BLaER1 treated with 17β-estradiol and CSF1 and Interleukin-3, amounts not matched to agents 10 nM and 100 nM (cell line): ENCODE data around the gene FAH.

Experiments used
- H3K27ac ChIP-seq, 11 experiments: shearing (Covaris generic); formaldehyde crosslinking; 2 replicates each; pipeline ENCODE4 v1.8.1; 2022
- H3K27me3 ChIP-seq, 11 experiments: shearing (Covaris generic); formaldehyde crosslinking; 2 replicates each; pipeline ENCODE4 v1.8.1; 2022
- H3K36me3 ChIP-seq, 11 experiments: shearing (Covaris generic); formaldehyde crosslinking; 2 replicates each; pipeline ENCODE4 v1.8.1; 2022
- H3K4me1 ChIP-seq, 10 experiments: shearing (Covaris generic); formaldehyde crosslinking; 2 replicates each; pipeline ENCODE4 v1.8.1; 2022
- H3K4me2 ChIP-seq, 11 experiments: shearing (Covaris generic); formaldehyde crosslinking; 2 replicates each; pipeline ENCODE4 v1.8.1; 2022
- H3K4me3 ChIP-seq, 10 experiments: shearing (Covaris generic); formaldehyde crosslinking; 2 replicates each; pipeline ENCODE4 v1.8.1; 2022
- H3K9ac ChIP-seq, 11 experiments: shearing (Covaris generic); formaldehyde crosslinking; 2 replicates each; pipeline ENCODE4 v1.8.1; 2022
- H3K9me3 ChIP-seq, 11 experiments: shearing (Covaris generic); formaldehyde crosslinking; replicated peaks in 1 of 11; 2 replicates each; pipeline ENCODE4 v1.8.1; 2022
- H4K20me1 ChIP-seq, 11 experiments: shearing (Covaris generic); formaldehyde crosslinking; 2 replicates each; pipeline ENCODE4 v1.8.1; 2022
- Cebpa-rat ChIP-seq, 11 experiments: shearing (Covaris generic); IDR thresholded peaks; 2 replicates each; pipeline ENCODE4 v1.8.1; 2022

FAH gene

DNA sequence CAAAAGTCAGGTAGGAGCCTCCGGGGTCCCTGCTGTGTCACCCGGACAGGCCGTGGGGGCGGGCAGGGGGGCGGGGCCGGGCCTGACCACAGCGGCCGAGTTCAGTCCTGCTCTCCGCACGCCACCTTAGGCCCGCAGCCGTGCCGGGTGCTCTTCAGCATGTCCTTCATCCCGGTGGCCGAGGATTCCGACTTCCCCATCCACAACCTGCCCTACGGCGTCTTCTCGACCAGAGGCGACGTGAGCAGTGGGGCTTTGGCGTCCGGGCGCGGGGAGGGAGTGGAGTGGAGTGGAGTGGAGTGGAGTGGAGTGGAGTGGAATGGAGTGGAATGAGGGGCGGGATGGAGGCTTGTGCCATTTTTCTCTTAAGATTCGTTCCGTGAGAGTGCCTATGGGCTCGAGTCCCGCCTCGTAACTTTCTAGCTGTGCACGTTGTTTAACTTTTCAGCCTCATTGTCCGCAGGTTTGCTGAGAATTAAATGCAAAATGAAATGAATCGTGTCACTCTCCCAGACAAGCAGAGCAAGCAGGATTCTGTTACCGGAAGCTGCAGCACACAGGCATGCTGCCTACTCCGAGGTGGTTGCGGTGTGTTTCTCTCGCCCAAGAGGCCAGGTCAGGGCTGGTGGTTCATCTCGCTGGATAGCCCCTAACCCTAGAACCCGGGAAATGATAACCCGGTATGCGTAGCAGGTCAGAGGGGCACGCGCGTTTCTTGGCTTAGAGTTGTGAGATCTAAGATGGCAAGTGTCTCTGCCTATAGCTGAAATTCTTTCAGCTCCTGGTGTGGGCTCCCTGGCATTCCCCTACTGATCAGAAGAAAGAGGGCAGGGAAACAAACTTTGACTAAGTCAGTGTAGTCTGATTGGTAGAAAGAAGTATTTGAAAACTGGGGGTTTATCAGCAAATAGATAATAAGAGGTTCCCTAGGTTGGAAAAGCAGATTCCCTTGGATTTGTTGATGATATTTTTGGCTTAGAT is at the start of gene FAH:
FAH (plus strand) TSS at position 104 of the 981 bp plus-strand sequence; CDS start at position 160, 56 bp downstream.
- TF ChIP-seq Cebpa-rat (IDR thresholded peaks at IDR 0.05): no peak
- Histone ChIP-seq H4K20me1 (no peaks in the 10 kb centered on the region; a peak in 1 of 22 replicates), H3K4me2 (peak within 1 kb of the TSS; percentile 81 to 98 (median 92)), H3K4me1 (peaks cover 28 to 60% (median 42%) of the 10 kb centered on the region in 10 experiments), H3K9me3 (no peaks in the 10 kb centered on the region), H3K27ac (peak within 1 kb of the TSS in 10 of 11 experiments; percentile 45 to 82 (median 74); a peak in 20 of 22 replicates), H3K9ac (peak within 1 kb of the TSS; percentile 66 to 85 (median 80)), H3K27me3 (no peaks in the 10 kb centered on the region), H3K36me3 (no peaks in the 10 kb centered on the region; a peak in 1 of 22 replicates), H3K4me3 (peak within 1 kb of the TSS; percentile 58 to 82 (median 74))

DNA sequence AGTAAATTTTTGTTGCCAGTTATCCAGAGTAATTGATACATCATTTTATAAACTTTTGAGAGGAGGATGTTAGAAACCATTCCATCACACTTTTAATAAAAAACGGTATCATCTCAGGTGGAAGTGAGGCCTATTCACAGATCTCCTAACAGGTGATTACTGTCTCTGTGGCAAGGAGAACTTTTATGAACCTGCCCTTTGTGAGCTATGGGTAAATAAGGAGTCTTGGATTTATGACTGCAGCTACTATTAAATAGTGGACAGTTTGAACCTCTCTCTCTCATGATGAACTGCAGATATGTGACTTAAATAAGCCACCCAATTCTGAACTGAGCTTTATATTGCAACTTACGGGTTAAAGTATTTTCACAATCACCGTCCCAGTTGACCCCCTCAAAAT is 47.6 kb upstream of the FAH start:
- Histone ChIP-seq H3K4me3 (no peak overlapping the region), H3K9ac (peak overlapping the region in 1 of 11 experiments; percentile 10; a peak in 1 of 22 replicates), H3K4me1 (peaks cover 9 to 20% (median 13%) of the 10 kb centered on the region in 10 experiments; a peak in 18 of 20 replicates), H3K9me3 (no peaks in the 10 kb centered on the region), H3K36me3 (peaks cover 14 to 47% (median 30%) of the 10 kb centered on the region in 11 experiments; a peak in 21 of 22 replicates), H3K27me3 (no peaks in the 10 kb centered on the region), H3K27ac (no peak overlapping the region), H4K20me1 (peaks cover 13 to 98% (median 54%) of the 10 kb centered on the region in 11 experiments; a peak in 18 of 22 replicates), H3K4me2 (peak overlapping the region in 9 of 11 experiments; percentile 1 to 36 (median 21); a peak in 11 of 22 replicates)
- TF ChIP-seq Cebpa-rat (IDR thresholded peaks at IDR 0.05): no peak

DNA sequence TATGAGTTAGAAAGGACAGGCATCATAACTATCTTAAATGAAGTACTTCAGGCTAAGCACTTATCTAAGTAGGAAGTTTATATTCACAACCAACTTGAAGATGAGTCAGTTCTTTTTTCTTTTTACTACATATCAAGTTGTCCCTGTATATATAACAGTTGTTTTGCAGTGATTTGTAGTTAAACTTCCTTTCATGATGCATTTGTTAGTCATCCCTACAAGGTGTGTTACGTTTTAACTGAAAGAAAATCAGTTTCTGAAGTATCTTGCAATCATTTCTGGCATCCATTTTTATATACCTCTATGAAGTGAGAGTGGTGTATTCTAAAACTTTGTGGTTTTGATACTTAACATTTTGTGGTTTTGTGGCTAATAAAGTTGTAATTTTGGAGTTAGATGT is 47.2 kb upstream of the FAH start:
- no peak for TF ChIP-seq Cebpa-rat (IDR thresholded peaks at IDR 0.05)
- Histone ChIP-seq H3K27me3 (no peaks in the 10 kb centered on the region), H4K20me1 (peaks cover 13 to 98% (median 54%) of the 10 kb centered on the region in 11 experiments; a peak in 18 of 22 replicates), H3K9ac (no peak overlapping the region), H3K4me1 (peaks cover 9 to 20% (median 13%) of the 10 kb centered on the region in 10 experiments; a peak in 18 of 20 replicates), H3K4me2 (peak overlapping the region in 8 of 11 experiments; percentile 1 to 36 (median 19); a peak in 8 of 22 replicates), H3K9me3 (no peaks in the 10 kb centered on the region), H3K36me3 (peaks cover 14 to 43% (median 29%) of the 10 kb centered on the region in 11 experiments; a peak in 21 of 22 replicates), H3K4me3 (no peak overlapping the region), H3K27ac (no peak overlapping the region)

DNA sequence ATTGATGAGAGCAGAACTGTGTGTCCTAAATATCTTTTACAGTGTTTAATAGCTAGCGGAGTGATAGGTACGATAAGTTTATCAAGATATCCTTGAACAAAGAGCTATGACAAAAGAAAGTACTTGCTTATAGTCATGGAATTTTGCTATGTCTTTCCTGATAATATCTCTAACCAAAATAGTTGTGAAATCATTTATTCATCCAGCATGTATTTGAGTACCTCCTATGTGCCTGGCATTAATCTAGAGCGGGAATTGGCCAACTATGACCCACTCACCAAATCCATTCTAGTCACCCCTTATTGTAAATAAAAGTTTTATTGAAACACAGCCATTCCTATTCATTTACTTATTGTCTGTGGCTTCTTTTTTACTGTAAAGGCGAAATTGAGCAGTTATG is 46.7 kb upstream of the FAH start:
- Histone ChIP-seq H3K4me2 (peak overlapping the region in 3 of 11 experiments; percentile 6 to 29 (median 21); a peak in 3 of 22 replicates), H3K4me3 (no peak overlapping the region), H3K9ac (no peak overlapping the region), H3K9me3 (no peaks in the 10 kb centered on the region), H3K27me3 (no peaks in the 10 kb centered on the region), H4K20me1 (peaks cover 13 to 98% (median 58%) of the 10 kb centered on the region in 11 experiments; a peak in 20 of 22 replicates), H3K27ac (no peak overlapping the region), H3K4me1 (peaks cover 9 to 20% (median 13%) of the 10 kb centered on the region in 10 experiments; a peak in 18 of 20 replicates), H3K36me3 (peaks cover 12 to 40% (median 27%) of the 10 kb centered on the region in 11 experiments; a peak in 21 of 22 replicates)
- TF ChIP-seq Cebpa-rat (IDR thresholded peaks at IDR 0.05): no peak

GRCh38 chr15:80107204-80107603 is 45.6 kb upstream of the FAH start:
- no peaks in the 10 kb centered on the region for H3K27me3 ChIP-seq
- peaks cover 17 to 98% (median 64%) of the 10 kb centered on the region in 11 experiments; a peak in 20 of 22 replicates for H4K20me1 ChIP-seq
- no peaks in the 10 kb centered on the region for H3K9me3 ChIP-seq
- H3K9ac ChIP-seq: no peak overlapping the region
- H3K4me2 ChIP-seq: no peak overlapping the region
- peaks cover 9 to 18% (median 14%) of the 10 kb centered on the region in 10 experiments; a peak in 18 of 20 replicates for H3K4me1 ChIP-seq
- H3K27ac ChIP-seq: no peak overlapping the region
- no peak for TF ChIP-seq Cebpa-rat (IDR thresholded peaks at IDR 0.05)
- no peak overlapping the region for H3K4me3 ChIP-seq
- H3K36me3 ChIP-seq: peaks cover 4 to 31% (median 21%) of the 10 kb centered on the region in 11 experiments; a peak in 19 of 22 replicates

DNA sequence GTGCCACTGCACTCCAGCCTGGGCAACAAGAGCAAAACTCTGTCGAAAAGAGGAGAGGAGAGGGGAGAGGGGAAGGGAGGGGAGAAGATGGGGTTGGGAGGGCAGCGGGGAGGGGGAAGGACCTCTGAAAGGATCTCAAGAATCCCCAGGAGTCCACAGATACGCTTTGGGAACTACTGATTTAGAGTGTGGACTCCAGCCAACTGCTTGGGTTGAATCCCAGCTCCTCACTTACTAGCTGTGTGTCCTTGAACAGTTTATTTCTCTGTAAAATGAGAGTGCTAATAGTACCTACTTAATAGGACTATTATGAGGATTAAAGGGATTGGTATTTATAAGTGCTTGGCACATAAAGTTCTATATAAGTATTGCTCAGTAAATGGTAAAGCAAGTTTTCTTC is 45.0 kb upstream of the FAH start:
- Histone ChIP-seq H3K9me3 (no peaks in the 10 kb centered on the region), H3K27me3 (no peaks in the 10 kb centered on the region), H3K9ac (no peak overlapping the region), H4K20me1 (peaks cover 17 to 98% (median 67%) of the 10 kb centered on the region in 11 experiments; a peak in 20 of 22 replicates), H3K4me2 (no peak overlapping the region), H3K4me3 (no peak overlapping the region), H3K27ac (no peak overlapping the region), H3K4me1 (peaks cover 9 to 18% (median 14%) of the 10 kb centered on the region in 10 experiments; a peak in 18 of 20 replicates), H3K36me3 (peaks cover 3 to 28% (median 16%) of the 10 kb centered on the region in 11 experiments; a peak in 17 of 22 replicates)
- TF ChIP-seq Cebpa-rat (IDR thresholded peaks at IDR 0.05): no peak

- H4K20me1 ChIP-seq: peaks cover 27 to 98% (median 73%) of the 10 kb centered on the region in 11 experiments; a peak in 20 of 22 replicates
- peaks cover 9 to 24% (median 14%) of the 10 kb centered on the region in 10 experiments; a peak in 18 of 20 replicates for H3K4me1 ChIP-seq
- H3K36me3 ChIP-seq: peaks cover 0 to 12% (median under 1%) of the 10 kb centered on the region in 11 experiments; a peak in 4 of 22 replicates
- no peak for TF ChIP-seq Cebpa-rat (IDR thresholded peaks at IDR 0.05)
- H3K27me3 ChIP-seq: no peaks in the 10 kb centered on the region
- H3K9ac ChIP-seq: no peak overlapping the region
- no peak overlapping the region for H3K4me2 ChIP-seq
- H3K27ac ChIP-seq: no peak overlapping the region
- H3K4me3 ChIP-seq: no peak overlapping the region
- no peaks in the 10 kb centered on the region for H3K9me3 ChIP-seq
These were observed 43.4 kb upstream of the FAH start for GRCh38 chr15:80109388-80109787.

DNA sequence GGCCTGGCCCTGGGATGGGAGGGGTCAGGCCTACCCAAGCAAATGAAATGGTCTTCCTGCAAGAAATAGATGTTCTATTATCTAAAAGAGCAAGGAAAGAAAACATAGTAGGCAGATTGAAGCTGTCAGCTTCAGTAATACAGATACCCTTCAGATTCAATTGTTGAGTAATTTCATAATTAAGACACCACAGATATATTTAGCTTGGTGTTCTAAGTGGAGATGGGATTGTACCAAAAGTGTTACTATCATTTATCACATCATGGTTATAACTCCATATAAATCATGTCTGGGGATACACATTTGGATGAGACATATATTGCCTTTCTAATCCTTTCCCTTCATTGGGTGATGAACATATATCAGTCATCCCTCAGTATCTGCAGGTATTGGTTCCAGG is 41.9 kb upstream of the FAH start:
- Histone ChIP-seq H3K9ac (no peak overlapping the region), H3K4me2 (no peak overlapping the region), H4K20me1 (peaks cover 19 to 98% (median 69%) of the 10 kb centered on the region in 11 experiments; a peak in 21 of 22 replicates)

More for the DNA sequence above, 41.9 kb upstream of the FAH start:
- Histone ChIP-seq H3K27me3 (no peaks in the 10 kb centered on the region), H3K4me3 (no peak overlapping the region), H3K4me1 (peaks cover 0 to 26% (median 2%) of the 10 kb centered on the region in 10 experiments; a peak in 11 of 20 replicates), H3K27ac (no peak overlapping the region), H3K9me3 (no peaks in the 10 kb centered on the region), H3K36me3 (peaks cover 0 to 11% (median 0%) of the 10 kb centered on the region in 11 experiments; a peak in 2 of 22 replicates)
- no peak for TF ChIP-seq Cebpa-rat (IDR thresholded peaks at IDR 0.05)
